ENCODE results near the gene TTLL7.

Gene TTLL7

DNA sequence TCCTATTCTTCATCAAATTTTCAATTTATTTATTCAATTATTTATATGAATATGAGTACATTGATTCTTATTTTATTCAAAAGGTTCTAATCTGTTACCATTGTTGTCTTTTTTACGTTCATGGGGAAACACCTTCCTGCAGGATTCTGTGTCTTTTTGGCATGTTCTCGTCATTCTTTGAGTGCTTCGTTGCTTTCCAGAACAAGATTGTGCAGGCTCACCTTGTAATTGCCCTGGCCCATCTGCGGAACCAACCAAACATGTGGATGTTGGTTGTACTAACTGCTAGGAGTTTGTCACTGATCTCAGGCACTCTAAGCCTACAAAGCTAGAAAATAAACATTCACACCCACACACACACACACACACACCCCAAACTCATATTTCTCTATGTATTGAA is 182.1 kb downstream of the TTLL7 start:
- DNase-seq (ENCODE audit: low spot score), result no peak

DNA sequence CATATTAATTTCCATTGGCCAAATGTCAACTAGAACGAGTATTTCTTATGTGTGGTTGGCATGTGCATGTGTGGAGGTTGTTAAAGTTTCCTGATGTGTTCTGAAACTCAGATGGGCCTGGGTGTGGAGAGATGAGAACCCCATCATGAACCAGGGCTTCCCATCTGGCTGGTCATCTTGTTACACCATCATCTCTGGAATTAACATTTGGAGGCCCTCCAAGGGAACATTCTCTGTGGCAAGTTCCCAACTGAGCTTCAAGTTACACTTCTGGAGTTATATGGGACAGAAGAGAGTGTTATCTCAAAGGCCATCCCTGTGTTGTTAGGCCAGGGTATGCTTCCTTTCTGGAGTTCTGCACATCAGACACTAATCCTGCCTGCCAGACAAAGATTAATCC is 183.6 kb downstream of the TTLL7 start:
- no peak for DNase-seq (ENCODE audit: low spot score)

Measured in hematopoietic multipotent progenitor cell treated with erythropoietin and hydrocortisone succinate and interleukin-3 and kit ligand, for 17 days (in vitro differentiated cells).